Hepatocyte (in vitro differentiated cells): ENCODE results near the gene GABRA4. TPM values are rescaled to one million over a fixed set of nuclear protein-coding genes. Genes with fewer than 3 reads are reported as not detected.

Source experiments
- DNase-seq: peaks from one replicate; pipeline ENCODE4 v3.0.0-alpha.2; 2016; ENCODE audit warnings: low spot score
- H2AFZ ChIP-seq: fragments of 200-600 bp; sonication (generic); 2 replicates; pipeline ENCODE4 v1.6.0; 2016; ENCODE audit warnings: antibody characterized with exemption, mild to moderate bottlenecking
- H3K27ac ChIP-seq: fragments of 200-600 bp; sonication (generic); 2 replicates; pipeline ENCODE4 v1.5.1; 2016; ENCODE audit warnings: mild to moderate bottlenecking
- H3K27me3 ChIP-seq: fragments of 200-600 bp; sonication (generic); 2 replicates; pipeline ENCODE4 v1.6.1; 2016
- H3K36me3 ChIP-seq: fragments of 200-600 bp; sonication (generic); replicated peaks from 2 replicates; pipeline ENCODE4 v1.5.1; 2016; ENCODE audit warnings: low read depth; ENCODE audit not compliant: insufficient read depth
- H3K4me1 ChIP-seq: fragments of 200-600 bp; sonication (generic); 2 replicates; pipeline ENCODE4 v1.5.1; 2016; ENCODE audit warnings: mild to moderate bottlenecking, moderate library complexity; ENCODE audit not compliant: insufficient read depth
- H3K4me2 ChIP-seq: fragments of 200-600 bp; sonication (generic); 2 replicates; pipeline ENCODE4 v1.6.0; 2016
- H3K4me3 ChIP-seq: fragments of 200-600 bp; sonication (generic); 2 replicates; pipeline ENCODE4 v1.5.1; 2016; ENCODE audit warnings: mild to moderate bottlenecking
- H3K79me2 ChIP-seq: fragments of 200-600 bp; sonication (generic); 2 replicates; pipeline ENCODE4 v1.6.0; 2017; ENCODE audit warnings: mild to moderate bottlenecking
- H3K9me2 ChIP-seq: fragments of 200-600 bp; sonication (generic); replicated peaks from 2 replicates; pipeline ENCODE4 v1.6.0; 2017; ENCODE audit warnings: mild to moderate bottlenecking; ENCODE audit not compliant: insufficient read depth
- H3K9me3 ChIP-seq: fragments of 200-600 bp; sonication (generic); 2 replicates; pipeline ENCODE4 v1.5.1; 2016; ENCODE audit warnings: low read depth, mild to moderate bottlenecking
- H4K20me1 ChIP-seq: fragments of 200-600 bp; sonication (generic); 2 replicates; pipeline ENCODE4 v1.6.0; 2016; ENCODE audit warnings: mild to moderate bottlenecking; ENCODE audit not compliant: insufficient read depth, poor library complexity, severe bottlenecking
- EZH2 ChIP-seq: fragments of 200-600 bp; sonication (generic); IDR thresholded peaks from 2 replicates; pipeline ENCODE4 v1.6.1; 2016; ENCODE audit warnings: antibody characterized with exemption, mild to moderate bottlenecking, borderline replicate concordance
- EZH2phosphoT487 ChIP-seq: fragments of 200-600 bp; sonication (generic); IDR thresholded peaks from one replicate; pipeline ENCODE4 v1.6.1; 2018; ENCODE audit warnings: antibody characterized with exemption, mild to moderate bottlenecking, low read depth, moderate library complexity; ENCODE audit not compliant: unreplicated experiment, severe bottlenecking
- WGBS: methylation state at CpG from one replicate; pipeline ENCODE4 v1.1.6; 2016; ENCODE audit warnings: low lambda C conversion rate; ENCODE audit errors: missing lambda C conversion rate; 5-methylcytosine and 5-hydroxymethylcytosine counted together
- polyA plus RNA-seq: library from polyadenylated mRNA; unstranded; fragments of >200 nt; fragmentation: Nextera tagmentation; extraction: Ambion mirVana; gene quantifications from 2 replicates; pipeline ENCODE4 v1.2.1, GENCODE V29; 2016
- total RNA-seq: library from RNA; depleted of rRNA; stranded (reverse); fragments of >200 nt; gene quantifications from 2 replicates; pipeline ENCODE4 v1.2.3, GENCODE V29; 2014
- TF ChIP-seq, protein P1 (sequence below): fragments of 200-600 bp; sonication (generic); IDR thresholded peaks from 2 replicates; pipeline ENCODE4 v1.5.1; 2016; ENCODE audit warnings: antibody characterized with exemption, mild to moderate bottlenecking; ENCODE audit not compliant: poor library complexity

Gene GABRA4
- total and polyA plus RNA-seq, 2 experiments from 2014 or later, result 0.27 to 0.73 TPM

DNA sequence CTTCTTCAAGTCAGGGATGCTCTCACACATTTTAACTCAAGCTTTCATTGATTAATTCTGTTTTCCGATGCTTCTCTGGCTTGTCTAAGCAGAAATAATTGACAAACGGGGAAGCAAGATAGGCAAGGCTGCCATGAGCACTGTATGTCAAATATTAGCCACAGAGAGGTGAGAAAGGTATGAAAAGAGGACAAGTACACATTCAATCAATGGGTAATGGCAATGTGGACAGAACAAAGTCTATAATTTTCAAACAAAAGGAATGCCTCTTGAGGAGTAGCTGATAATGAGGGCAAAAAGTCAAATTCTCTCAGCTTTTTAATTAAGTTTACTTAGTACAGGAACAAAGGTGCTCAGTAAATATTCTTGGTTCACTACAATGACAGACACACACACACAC is 104.0 kb downstream of the GABRA4 start:
- WGBS, result 31% methylated on average over 2 of the region's 2 CpGs
- Histone ChIP-seq H3K79me2 (no peaks in the 10 kb centered on the region), H3K9me3 (no peaks in the 10 kb centered on the region), H3K27me3 (no peaks in the 10 kb centered on the region), H3K9me2 (no peaks in the 10 kb centered on the region), H3K27ac (peak overlapping the region; percentile 52), H4K20me1 (no peaks in the 10 kb centered on the region), H3K4me3 (no peak overlapping the region), H3K4me2 (peak overlapping the region; percentile 59), H2AFZ (no peak overlapping the region), H3K4me1 (peaks cover 4% of the 10 kb centered on the region), H3K36me3 (no peaks in the 10 kb centered on the region)
- DNase-seq, result no peak
- TF ChIP-seq EZH2 (no peak), EZH2phosphoT487 (no peak)
- TF ChIP-seq, protein P1, sequence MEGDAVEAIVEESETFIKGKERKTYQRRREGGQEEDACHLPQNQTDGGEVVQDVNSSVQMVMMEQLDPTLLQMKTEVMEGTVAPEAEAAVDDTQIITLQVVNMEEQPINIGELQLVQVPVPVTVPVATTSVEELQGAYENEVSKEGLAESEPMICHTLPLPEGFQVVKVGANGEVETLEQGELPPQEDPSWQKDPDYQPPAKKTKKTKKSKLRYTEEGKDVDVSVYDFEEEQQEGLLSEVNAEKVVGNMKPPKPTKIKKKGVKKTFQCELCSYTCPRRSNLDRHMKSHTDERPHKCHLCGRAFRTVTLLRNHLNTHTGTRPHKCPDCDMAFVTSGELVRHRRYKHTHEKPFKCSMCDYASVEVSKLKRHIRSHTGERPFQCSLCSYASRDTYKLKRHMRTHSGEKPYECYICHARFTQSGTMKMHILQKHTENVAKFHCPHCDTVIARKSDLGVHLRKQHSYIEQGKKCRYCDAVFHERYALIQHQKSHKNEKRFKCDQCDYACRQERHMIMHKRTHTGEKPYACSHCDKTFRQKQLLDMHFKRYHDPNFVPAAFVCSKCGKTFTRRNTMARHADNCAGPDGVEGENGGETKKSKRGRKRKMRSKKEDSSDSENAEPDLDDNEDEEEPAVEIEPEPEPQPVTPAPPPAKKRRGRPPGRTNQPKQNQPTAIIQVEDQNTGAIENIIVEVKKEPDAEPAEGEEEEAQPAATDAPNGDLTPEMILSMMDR, result no peak

DNA sequence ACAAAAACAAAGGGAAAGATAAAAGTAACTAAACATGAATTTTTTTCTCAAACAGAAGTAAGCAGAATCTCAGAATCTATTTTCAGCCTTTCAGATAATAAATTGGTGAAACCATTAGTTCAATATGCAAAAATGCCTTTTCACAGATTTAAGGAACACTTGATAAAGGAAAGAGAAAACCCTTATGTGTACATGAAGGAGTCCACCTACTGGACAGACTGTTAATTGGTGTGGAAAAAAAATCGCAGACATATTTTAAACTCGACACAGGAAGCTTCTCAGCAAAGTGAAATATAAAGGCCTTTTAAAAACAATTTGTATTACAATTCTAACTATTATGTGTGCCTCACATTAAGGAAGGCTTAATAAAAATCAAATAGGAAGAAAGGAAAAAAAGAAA is 106.7 kb downstream of the GABRA4 start:
- no peaks in the 10 kb centered on the region for H3K36me3 ChIP-seq
- H3K9me3 ChIP-seq, result no peaks in the 10 kb centered on the region
- H3K4me3 ChIP-seq, result no peak overlapping the region
- no peaks in the 10 kb centered on the region for H4K20me1 ChIP-seq
- DNase-seq, result peak; percentile 11
- no peaks in the 10 kb centered on the region for H3K79me2 ChIP-seq
- H3K27me3 ChIP-seq, result no peaks in the 10 kb centered on the region
- H3K27ac ChIP-seq, result no peak overlapping the region
- no peak for TF ChIP-seq EZH2
- TF ChIP-seq, protein P1, result peak; percentile 38
- 47% methylated on average over 2 of the region's 2 CpGs for WGBS
- no peak overlapping the region for H3K4me2 ChIP-seq
- no peak overlapping the region for H2AFZ ChIP-seq
- H3K4me1 ChIP-seq, result peaks cover 4% of the 10 kb centered on the region
- H3K9me2 ChIP-seq, result no peaks in the 10 kb centered on the region

DNA sequence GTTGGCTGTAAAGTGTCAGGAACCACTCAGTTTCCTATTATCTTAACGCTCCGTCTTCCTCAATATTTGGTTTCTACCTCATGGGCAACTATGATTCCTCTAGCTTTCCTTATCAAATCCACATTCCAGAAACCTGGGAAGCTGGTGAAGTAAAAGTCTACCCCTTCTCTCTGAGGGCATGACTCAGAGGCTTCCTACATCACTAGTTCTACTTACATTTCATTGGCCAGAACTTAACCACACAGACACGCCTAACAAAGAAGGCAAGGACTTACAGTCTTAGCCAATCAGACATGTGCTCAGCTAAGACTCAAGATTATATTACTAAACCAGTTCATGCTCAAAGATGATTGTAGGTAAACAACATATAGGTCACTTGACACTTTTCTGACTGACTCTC is 114.7 kb downstream of the GABRA4 start:
- WGBS, result 85% methylated on average over 3 of the region's 3 CpGs
- TF ChIP-seq EZH2 (no peak), EZH2phosphoT487 (no peak)
- TF ChIP-seq, protein P1, result no peak
- Histone ChIP-seq H3K79me2 (no peaks in the 10 kb centered on the region), H3K27me3 (no peaks in the 10 kb centered on the region), H3K36me3 (no peaks in the 10 kb centered on the region), H2AFZ (no peak overlapping the region), H3K4me3 (no peak overlapping the region), H3K4me1 (no peaks in the 10 kb centered on the region), H3K4me2 (no peak overlapping the region), H4K20me1 (no peaks in the 10 kb centered on the region), H3K9me2 (no peaks in the 10 kb centered on the region), H3K27ac (no peak overlapping the region), H3K9me3 (no peaks in the 10 kb centered on the region)
- DNase-seq, result no peak

DNA sequence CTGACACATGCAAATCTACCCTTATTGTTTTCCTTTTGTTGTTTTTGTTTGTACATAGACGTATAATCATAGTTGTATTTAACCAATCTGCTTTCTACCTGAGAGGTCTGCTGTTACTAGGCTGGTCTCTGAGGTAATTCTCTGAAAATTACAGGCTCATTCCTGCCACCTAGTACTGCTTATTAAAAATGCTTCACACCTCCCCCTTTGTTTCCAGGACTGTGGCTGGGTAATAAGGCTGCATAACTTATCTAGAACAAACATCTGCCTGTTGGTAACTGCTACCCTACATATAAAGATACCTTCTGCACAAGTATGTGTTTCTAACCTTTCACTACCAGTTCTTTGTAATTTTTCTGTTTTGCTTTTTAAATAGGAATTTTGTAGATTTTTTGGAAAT is 118.6 kb downstream of the GABRA4 start:
- Histone ChIP-seq H4K20me1 (no peaks in the 10 kb centered on the region), H3K79me2 (no peaks in the 10 kb centered on the region), H3K27me3 (no peaks in the 10 kb centered on the region), H3K27ac (no peak overlapping the region), H3K36me3 (no peaks in the 10 kb centered on the region), H3K9me2 (no peaks in the 10 kb centered on the region), H3K4me1 (no peaks in the 10 kb centered on the region), H3K4me2 (no peak overlapping the region), H3K9me3 (no peaks in the 10 kb centered on the region), H3K4me3 (no peak overlapping the region), H2AFZ (no peak overlapping the region)
- WGBS, result 48% methylated on average over 1 of the region's 1 CpG
- no peak for DNase-seq
- TF ChIP-seq EZH2, result no peak
- TF ChIP-seq EZH2phosphoT487, result no peak
